Colonic mucosa (tissue), 4 donors: ENCODE measurements around the gene ABI2. TPM values are rescaled to one million over a fixed set of nuclear protein-coding genes. Genes with fewer than 3 reads are reported as not detected.
"Not testable (repeated sequence)": the region's sequence is repeated elsewhere in the genome, so short reads cannot be mapped to it uniquely, and the experiment has no call there.

Source experiments
- DNase-seq: peaks from one replicate; pipeline ENCODE4 v3.0.0-alpha.2; 2020
- H3K27ac ChIP-seq: fragments of 200-600 bp; one replicate; pipeline ENCODE4 v1.8.0; 2021
- H3K27me3 ChIP-seq: fragments of 200-600 bp; one replicate; pipeline ENCODE4 v1.8.0; 2021
- H3K36me3 ChIP-seq: fragments of 200-600 bp; one replicate; pipeline ENCODE4 v1.8.0; 2021
- H3K4me1 ChIP-seq: fragments of 200-600 bp; one replicate; pipeline ENCODE4 v1.8.0; 2021; ENCODE audit warnings: mild to moderate bottlenecking
- H3K4me3 ChIP-seq: fragments of 200-600 bp; one replicate; pipeline ENCODE4 v1.8.0; 2021
- H3K9ac ChIP-seq, 2 donors: one replicate each; pipeline ENCODE4 v1.7.0; 2013; ENCODE audit warnings: control low read depth in 2 of 2, low read depth in 2 of 2, low read length in 2 of 2
- H3K9me3 ChIP-seq: fragments of 200-600 bp; one replicate; pipeline ENCODE4 v1.8.0; 2021
- intact Hi-C: fragments of 100-400 bp; cut with DNase I; formaldehyde crosslinking; loops from one replicate; pipeline ENCODE4 v1.14.1; 2022
- total RNA-seq, 2 donors: library from RNA; stranded (reverse); fragmentation: NEBNext Ultra II Directional in 1 of 2; extraction: Animal tissue kit (Norgen Biotek cat#: 25700) in 1 of 2; gene quantifications; one replicate each; pipeline ENCODE4 v1.2.1, GENCODE V29; 2021
- TF ChIP-seq, protein P1 (sequence below): fragments of 200-600 bp; IDR thresholded peaks from one replicate; pipeline ENCODE4 v1.8.0; 2022; ENCODE audit warnings: antibody characterized with exemption, mild to moderate bottlenecking
- donor health status: healthy.
- donor health status: DM: no; HTN: no; CAD: no.
- donor health status: DM: no; HTN: no; CAD: no.

ABI2 gene
- total RNA-seq, 2 donors from 2014 or later = 23.8 to 24.5 TPM

DNA sequence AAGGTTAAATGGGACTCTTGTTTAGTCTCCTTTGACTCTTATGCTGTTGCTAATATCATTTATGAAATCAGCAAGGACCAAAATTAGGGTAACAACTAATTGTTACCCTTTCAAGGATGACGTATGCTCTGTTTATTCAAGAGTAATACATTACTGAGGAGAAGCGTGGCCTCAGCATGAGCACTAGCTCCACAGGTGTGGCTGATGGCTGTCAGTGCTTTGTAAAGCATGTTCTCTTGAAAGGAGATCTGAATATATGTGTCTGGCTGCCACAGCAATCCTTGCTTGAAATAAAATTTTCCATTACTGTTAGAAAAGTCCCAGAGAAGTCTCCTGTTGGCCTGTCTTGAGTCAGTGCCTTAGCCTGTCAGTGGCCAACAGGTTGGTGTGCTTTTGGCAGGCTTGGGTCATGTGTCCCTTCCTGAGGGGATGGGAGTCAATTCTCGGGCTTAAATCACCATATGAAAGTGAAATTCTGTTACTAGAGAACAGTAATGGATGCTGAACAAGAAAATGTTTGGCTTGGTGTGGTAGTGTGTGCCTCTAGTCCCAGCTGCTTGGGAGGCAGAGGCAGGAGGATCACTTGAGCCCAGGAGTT is 32.7 kb downstream of the ABI2 start:
- Histone ChIP-seq H3K4me1 (no peaks in the 10 kb centered on the region), H3K9ac (no peak overlapping the region), H3K27me3 (no peaks in the 10 kb centered on the region), H3K27ac (no peak overlapping the region), H3K4me3 (no peak overlapping the region), H3K36me3 (no peaks in the 10 kb centered on the region), H3K9me3 (no peaks in the 10 kb centered on the region)
- no peak for DNase-seq
- TF ChIP-seq, protein P1, sequence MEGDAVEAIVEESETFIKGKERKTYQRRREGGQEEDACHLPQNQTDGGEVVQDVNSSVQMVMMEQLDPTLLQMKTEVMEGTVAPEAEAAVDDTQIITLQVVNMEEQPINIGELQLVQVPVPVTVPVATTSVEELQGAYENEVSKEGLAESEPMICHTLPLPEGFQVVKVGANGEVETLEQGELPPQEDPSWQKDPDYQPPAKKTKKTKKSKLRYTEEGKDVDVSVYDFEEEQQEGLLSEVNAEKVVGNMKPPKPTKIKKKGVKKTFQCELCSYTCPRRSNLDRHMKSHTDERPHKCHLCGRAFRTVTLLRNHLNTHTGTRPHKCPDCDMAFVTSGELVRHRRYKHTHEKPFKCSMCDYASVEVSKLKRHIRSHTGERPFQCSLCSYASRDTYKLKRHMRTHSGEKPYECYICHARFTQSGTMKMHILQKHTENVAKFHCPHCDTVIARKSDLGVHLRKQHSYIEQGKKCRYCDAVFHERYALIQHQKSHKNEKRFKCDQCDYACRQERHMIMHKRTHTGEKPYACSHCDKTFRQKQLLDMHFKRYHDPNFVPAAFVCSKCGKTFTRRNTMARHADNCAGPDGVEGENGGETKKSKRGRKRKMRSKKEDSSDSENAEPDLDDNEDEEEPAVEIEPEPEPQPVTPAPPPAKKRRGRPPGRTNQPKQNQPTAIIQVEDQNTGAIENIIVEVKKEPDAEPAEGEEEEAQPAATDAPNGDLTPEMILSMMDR = no peak
- intact Hi-C loops = no loop called here

DNA sequence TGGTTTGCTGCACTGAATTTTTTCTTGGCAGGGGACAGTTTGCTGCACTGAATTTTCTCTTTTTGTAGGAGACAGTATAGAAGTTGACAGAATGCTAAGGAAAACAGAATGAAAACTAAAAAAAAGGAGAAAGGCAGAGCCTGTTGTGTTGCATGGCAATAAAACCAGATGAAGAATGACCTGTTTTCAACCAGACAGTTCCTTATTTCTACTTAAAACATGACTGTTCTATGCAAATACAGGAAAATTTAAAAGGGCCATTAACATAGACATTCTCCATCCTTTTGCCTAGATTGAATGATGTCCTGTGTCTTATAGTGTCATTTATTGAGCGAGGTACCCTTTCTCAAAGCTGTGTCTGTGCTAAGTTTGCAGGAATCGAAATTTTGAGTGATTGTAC is 33.3 kb downstream of the ABI2 start:
- Histone ChIP-seq H3K27ac (no peak overlapping the region), H3K9ac (no peak overlapping the region), H3K4me1 (no peaks in the 10 kb centered on the region), H3K4me3 (no peak overlapping the region), H3K36me3 (no peaks in the 10 kb centered on the region), H3K9me3 (no peaks in the 10 kb centered on the region), H3K27me3 (no peaks in the 10 kb centered on the region)
- no peak for DNase-seq
- TF ChIP-seq, protein P1 = no peak
- intact Hi-C loops = no loop called here

DNA sequence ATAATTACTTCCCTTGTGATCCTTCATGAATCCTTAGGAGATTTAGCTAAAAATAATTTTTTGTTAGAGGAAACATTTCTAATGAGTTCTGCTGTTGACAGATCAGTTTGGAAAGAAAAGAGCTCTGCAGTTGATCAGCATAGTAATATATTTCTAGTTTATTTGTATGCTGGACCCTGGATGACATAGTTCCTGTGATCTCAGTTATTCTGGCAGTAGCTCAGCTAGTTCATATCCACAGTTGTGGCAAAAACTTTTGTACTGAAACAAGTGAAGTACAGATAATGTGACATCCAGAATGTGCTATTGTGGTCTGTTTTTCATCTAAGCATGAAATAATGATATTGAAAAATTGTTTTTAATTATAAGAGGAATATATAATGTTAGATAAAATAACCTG is 33.7 kb downstream of the ABI2 start:
- H3K9ac ChIP-seq = no peak overlapping the region
- H3K27me3 ChIP-seq = no peaks in the 10 kb centered on the region
- intact Hi-C loops = no loop called here
- H3K4me1 ChIP-seq = no peaks in the 10 kb centered on the region
- no peaks in the 10 kb centered on the region for H3K36me3 ChIP-seq
- H3K27ac ChIP-seq = no peak overlapping the region
- TF ChIP-seq, protein P1 = no peak
- H3K9me3 ChIP-seq = no peaks in the 10 kb centered on the region
- H3K4me3 ChIP-seq = no peak overlapping the region
- no peak for DNase-seq

DNA sequence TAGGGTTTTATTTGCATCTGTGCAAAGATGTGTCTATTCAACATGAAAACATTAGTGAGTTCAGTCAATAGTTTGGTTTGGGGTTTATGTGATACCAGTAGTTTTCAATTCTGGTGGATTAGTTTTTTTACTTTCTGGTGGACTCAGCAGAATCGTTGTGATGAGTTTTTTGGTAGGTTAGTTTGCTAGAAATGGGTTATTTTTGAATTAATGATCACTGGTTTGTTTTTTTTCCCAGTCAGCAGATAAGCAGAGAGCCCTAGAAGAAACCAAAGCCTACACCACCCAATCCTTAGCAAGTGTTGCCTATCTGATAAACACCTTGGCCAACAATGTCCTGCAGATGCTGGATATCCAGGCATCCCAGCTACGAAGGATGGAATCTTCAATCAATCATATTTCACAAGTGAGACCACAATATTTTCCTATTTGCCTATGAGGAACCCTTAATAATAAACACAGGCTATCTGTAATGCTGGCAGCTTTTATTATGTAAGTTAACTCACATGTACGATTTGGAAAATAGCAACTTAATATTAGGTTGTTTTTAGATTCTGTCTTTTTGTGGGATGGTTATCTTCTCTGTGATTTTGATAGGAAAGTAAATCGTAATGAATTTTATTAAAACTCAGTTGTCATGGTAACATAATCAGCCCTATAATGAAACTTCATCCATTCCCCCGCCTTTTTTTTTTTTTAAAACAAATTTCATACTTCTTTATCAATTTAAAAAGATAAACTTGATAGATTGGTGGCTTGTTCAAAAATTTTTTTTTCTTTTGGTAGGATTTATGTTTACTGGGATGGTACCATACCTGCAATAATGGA is 38.7 kb downstream of the ABI2 start:
- DNase-seq = no peak
- no peak overlapping the region for H3K27ac ChIP-seq
- H3K9ac ChIP-seq = no peak overlapping the region
- no peaks in the 10 kb centered on the region for H3K9me3 ChIP-seq
- no peaks in the 10 kb centered on the region for H3K36me3 ChIP-seq
- no peaks in the 10 kb centered on the region for H3K4me1 ChIP-seq
- H3K27me3 ChIP-seq = no peaks in the 10 kb centered on the region
- TF ChIP-seq, protein P1 = no peak
- intact Hi-C loops = no loop called here
- no peak overlapping the region for H3K4me3 ChIP-seq

DNA sequence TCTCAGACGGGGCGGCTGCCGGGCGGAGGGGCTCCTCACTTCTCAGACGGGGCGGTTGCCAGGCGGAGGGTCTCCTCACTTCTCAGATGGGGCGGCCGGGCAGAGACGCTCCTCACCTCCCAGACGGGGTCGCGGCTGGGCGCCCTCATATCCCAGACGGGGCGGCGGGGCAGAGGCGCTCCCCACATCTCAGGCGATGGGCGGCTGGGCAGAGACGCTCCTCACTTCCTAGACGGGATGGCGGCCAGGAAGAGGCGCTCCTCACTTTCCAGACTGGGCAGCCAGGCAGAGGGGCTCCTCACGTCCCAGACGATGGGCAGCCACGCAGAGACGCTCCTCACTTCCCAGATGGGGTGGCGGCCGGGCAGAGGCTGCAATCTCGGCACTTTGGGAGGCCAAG is 44.5 kb downstream of the ABI2 start:
- H3K4me1 ChIP-seq, H3K27ac ChIP-seq, intact Hi-C loops, H3K36me3 ChIP-seq, H3K27me3 ChIP-seq, DNase-seq, H3K4me3 ChIP-seq, H3K9me3 ChIP-seq, H3K9ac ChIP-seq: not testable (repeated sequence)

DNA sequence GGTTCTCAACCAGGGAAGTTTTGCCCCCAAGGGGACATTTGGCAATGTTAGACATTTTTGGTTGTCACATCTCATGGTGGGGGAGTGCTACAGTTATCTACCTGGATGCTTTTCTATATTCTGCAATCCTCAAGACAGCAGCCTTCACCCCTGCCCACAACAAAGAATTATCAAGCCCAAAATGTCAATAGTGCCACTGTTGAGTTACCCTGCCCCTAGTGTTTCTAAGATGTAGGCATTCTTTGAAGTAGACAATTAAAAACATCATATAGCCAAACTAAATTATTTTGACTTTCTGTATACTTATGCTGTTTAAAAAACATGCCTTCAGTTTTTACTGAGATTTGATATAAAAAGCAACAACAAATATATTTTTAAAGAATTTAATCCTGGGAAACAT is 48.0 kb downstream of the ABI2 start:
- no peak overlapping the region for H3K9ac ChIP-seq
- no peaks in the 10 kb centered on the region for H3K36me3 ChIP-seq
- DNase-seq = no peak
- intact Hi-C loops = no loop called here
- no peaks in the 10 kb centered on the region for H3K4me1 ChIP-seq
- no peaks in the 10 kb centered on the region for H3K27me3 ChIP-seq
- no peaks in the 10 kb centered on the region for H3K9me3 ChIP-seq
- H3K4me3 ChIP-seq = no peak overlapping the region
- TF ChIP-seq, protein P1 = no peak
- H3K27ac ChIP-seq = no peak overlapping the region
